HG03457 (cell line): ENCODE measurements around the gene ARMC10.
"Not testable (repeated sequence)": the region's sequence is repeated elsewhere in the genome, so short reads cannot be mapped to it uniquely, and the experiment has no call there.

ENCODE experiments used
- ATAC-seq: cut with Tn5 transposase; IDR thresholded peaks from one replicate; pipeline ENCODE4 v1.9.1; 2021; ENCODE audit warnings: moderate number of reproducible peaks; ENCODE audit not compliant: unreplicated experiment

Gene ARMC10

DNA sequence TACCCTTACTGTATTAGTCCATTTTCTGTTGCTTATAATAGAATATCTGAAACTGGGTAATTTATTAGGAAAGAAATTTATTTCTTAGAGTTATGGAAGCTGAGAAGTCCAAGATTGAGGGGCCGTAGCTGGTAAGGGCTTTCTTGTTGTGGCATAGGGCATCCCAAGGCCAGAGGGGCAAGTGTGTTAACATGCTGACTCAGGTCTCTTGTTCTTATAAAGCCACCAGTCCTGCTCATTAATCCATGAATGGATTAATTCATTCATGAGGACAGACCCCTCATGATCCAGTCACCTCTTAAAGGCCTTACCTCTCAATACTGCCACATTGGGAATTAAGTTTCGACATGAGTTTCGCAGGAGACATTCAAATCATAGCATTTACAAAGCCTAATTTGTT, 2.4 kb downstream of the ARMC10 start:
- ATAC-seq, result no peak

GRCh38 chr7:103078226-103078625, 3.3 kb downstream of the ARMC10 start:
- not testable (repeated sequence) for ATAC-seq

DNA sequence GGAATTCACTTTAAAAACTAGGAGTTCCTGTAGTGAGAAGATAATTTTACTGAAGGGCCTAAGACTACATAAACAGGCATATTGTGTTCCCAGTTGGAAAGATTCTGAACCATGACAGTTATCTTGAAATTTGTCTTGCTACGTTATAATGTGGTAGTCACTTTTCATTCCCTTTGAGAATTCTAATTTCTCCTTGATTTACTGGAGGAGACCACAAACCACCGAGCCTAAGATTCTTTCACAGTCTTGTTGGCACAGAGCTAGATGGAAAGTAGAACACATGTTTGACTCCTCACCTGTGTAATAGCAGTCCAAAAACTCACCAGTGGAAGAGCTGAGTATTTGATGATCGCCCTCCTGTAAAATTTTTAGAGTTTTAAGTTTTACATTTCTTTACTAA, 4.9 kb downstream of the ARMC10 start:
- no peak for ATAC-seq

- ATAC-seq, result no peak
Observed at GRCh38 chr7:103080923-103081322, 6.0 kb downstream of the ARMC10 start.

DNA sequence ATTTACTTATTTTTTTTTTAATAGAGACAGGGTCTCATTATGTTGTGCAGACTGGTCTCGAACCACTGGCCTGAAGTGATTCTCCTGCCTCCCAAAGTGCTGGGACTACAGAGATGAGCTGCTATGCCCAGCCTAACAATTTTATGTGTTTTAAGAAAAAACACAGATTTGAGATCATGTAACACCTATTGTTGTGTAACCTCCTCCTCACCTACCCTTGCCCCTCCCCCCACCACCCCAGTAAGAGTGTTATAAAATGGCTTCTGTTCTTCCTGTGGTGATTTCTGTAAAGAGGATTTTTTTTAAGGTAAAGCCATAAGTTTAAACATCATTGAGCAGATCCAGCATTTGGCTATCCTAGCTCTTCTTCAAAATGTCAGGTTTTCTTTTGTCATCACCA, 7.6 kb downstream of the ARMC10 start:
- ATAC-seq, result no peak

GRCh38 chr7:103083210-103083609, 8.3 kb downstream of the ARMC10 start:
- ATAC-seq, result no peak

DNA sequence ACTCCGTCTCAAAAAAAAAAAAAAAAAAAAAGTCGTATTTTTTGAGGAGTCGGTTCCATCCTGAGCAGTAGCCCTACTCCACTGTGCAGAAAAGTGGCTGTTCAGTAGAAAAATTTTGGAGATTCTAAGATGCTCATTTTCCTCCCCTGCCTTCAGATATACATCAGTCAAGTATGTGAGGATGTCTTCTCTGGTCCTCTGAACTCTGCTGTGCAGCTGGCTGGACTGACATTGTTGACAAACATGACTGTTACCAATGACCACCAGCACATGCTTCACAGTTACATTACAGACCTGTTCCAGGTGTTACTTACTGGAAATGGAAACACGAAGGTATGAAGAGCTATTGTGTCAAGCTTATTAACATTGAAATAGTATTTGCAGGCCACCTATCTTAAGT, 17.4 kb downstream of the ARMC10 start:
- ATAC-seq, result not testable (repeated sequence)

- ATAC-seq, result no peak
Observed at GRCh38 chr7:103093429-103093828, 18.5 kb downstream of the ARMC10 start.

DNA sequence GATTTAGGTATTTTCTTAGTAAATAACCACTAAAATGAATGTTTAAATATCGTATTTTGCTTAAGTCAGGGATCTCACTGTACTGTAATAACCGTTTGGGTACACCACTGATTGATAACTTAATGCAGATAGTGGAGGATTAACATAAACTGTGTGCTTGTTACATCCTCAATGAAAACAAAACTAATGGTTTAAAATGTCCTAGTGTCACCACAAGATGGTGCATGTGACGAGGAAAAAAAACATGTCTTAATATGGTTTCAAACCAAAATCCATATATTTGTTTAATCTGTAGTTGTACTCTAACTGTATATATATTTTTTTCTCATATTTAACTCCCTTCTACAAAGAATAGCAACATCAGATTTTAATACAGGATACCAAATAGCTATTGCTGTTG, 19.2 kb downstream of the ARMC10 start:
- ATAC-seq, result no peak

DNA sequence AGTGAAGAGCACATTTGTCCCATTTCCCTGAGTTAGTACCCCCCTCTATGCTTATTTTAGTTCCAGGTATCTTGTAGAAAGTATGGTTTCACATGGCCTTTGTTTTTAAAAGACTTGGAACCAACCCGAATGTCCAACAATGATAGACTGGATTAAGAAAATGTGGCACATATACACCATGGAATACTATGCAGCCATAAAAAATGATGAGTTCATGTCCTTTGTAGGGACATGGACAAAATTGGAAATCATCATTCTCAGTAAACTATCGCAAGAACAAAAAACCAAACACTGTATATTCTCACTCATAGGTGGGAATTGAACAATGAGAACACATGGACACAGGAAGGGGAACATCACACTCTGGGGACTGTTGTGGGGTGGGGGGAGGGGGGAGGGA, 20.6 kb downstream of the ARMC10 start:
- not testable (repeated sequence) for ATAC-seq

- no peak for ATAC-seq
Observed at GRCh38 chr7:103097041-103097440, 22.1 kb downstream of the ARMC10 start.

DNA sequence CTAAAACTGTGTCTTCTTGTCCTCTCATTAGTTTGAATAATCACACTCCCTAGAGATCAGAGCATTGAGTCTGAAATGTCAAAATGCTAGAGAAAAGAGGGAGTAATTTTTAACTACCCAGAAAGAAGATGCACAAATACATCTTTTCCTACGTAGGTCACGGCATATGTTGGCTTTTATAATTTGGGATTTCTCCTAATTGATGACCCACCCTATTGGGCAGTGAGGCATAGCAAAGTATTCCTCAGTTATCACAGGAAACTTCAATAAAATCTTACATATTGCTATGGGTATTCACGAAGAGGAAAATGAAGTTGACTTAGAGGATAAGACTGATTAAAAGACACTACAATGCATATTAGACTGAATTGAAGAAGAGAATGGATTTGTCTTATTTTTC, 25.4 kb downstream of the ARMC10 start:
- no peak for ATAC-seq

GRCh38 chr7:103101543-103101942, 26.6 kb downstream of the ARMC10 start:
- ATAC-seq, result no peak

DNA sequence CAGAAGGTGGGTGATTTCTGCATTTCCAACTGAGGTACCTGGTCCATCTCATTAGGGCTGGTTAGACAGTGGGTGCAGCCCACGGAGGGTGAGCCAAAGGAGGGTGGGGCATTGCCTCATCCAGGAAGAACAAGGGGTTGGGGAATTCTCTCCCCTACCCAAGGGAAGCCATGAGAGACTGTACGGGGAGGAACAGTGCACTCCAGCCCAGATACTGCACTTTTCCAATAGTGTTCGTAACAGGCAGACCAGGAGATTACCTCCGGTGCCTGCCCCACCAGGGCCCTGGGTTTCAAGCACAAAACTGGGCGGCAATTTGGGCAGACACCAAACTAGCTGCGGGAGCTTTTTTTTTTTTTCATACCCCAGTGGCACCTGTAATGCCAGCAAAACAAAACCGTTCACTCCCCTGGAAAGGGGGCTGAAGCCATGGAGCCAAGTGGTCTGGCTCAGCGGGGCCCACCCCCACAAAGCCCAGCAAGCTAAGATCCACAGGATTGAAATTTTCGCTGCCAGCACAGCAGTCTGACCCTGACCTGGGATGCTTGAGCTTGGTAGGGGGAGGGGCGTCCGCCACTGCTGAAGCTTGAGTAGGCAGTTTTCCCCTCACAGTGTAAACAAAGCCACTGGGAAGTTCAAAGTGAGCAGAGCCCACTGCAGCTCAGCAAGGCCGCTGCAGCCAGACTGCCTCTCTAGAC, 31.2 kb downstream of the ARMC10 start:
- ATAC-seq, result no peak

GRCh38 chr7:103106703-103107070, 31.7 kb downstream of the ARMC10 start:
- not testable (repeated sequence) for ATAC-seq

- no peak for ATAC-seq
Observed at GRCh38 chr7:103113164-103113563, 38.2 kb downstream of the ARMC10 start.

GRCh38 chr7:103114576-103115008, 39.7 kb downstream of the ARMC10 start:
- ATAC-seq, result no peak

GRCh38 chr7:103115771-103116170, 40.8 kb downstream of the ARMC10 start:
- ATAC-seq, result no peak

DNA sequence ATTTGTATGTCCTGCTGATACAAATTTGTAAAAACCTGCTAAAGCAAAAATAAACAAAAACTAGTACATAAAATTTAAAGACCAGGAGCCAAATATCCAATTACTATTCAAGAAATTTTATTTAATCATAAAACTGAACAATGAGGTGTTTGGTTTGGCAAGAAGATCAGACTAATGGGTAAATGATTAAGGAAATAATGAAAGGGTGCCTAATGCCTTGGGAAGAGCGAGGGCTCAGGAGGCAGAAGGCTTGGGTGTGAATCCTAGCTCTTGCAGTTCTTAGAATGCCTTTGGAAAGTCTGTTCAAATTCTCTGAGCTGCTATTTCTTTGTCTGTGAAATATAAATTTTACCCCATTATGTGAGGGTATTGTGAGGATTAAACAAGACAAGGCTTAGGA, 41.6 kb downstream of the ARMC10 start:
- ATAC-seq, result no peak

DNA sequence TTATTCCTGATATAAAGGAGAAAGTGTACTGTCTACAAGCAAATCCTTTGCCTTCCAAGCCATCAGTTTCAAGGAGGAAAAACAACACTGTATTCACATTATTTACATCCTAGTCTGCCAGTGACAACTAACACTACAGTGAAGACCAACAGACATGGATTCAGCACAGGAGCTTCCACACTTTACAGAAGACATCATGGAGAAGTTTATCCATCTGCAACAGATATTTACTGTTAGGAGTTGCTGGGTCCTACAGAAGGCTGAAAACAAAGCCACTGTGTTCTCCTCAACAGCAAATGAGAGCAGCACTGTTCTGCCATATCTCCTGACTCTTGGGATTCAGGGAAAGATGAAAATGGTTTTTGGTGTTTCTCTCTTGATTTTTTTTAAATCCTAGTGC, 42.1 kb downstream of the ARMC10 start:
- ATAC-seq, result no peak

- ATAC-seq, result no peak
Observed at GRCh38 chr7:103117465-103117864, 42.5 kb downstream of the ARMC10 start.

GRCh38 chr7:103119791-103120291, 44.9 kb downstream of the ARMC10 start:
- no peak for ATAC-seq

GRCh38 chr7:103120362-103120761, 45.4 kb downstream of the ARMC10 start:
- ATAC-seq, result no peak
